GM18951 (cell line): ENCODE data around the gene RNF126.
A peak's percentile ranks its signal among the peaks of the same experiment; 100 is the strongest.
"Not testable (repeated sequence)": the region's sequence is repeated elsewhere in the genome, so short reads cannot be mapped to it uniquely, and the experiment has no call there.

Source experiments
- POLR2A ChIP-seq: IDR thresholded peaks from 4 replicates; pipeline ENCODE4 v1.6.1; 2011; ENCODE audit warnings: mild to moderate bottlenecking; ENCODE audit not compliant: insufficient read length, insufficient read depth; ENCODE audit errors: extremely low read depth
- in situ Hi-C: fragments of 300-500 bp; cut with MboI; formaldehyde crosslinking; loops from one replicate; pipeline ENCODE4 v1.12.0; 2022; ENCODE audit warnings: low sequenced_read_pairs, mixed read lengths, inconsistent platforms; ENCODE audit not compliant: unreplicated experiment

The RNF126 gene

GRCh38 chr19:641702-642101, 21.3 kb downstream of the RNF126 start:
- in situ Hi-C loops: no loop called here
- no peak for TF ChIP-seq POLR2A

DNA sequence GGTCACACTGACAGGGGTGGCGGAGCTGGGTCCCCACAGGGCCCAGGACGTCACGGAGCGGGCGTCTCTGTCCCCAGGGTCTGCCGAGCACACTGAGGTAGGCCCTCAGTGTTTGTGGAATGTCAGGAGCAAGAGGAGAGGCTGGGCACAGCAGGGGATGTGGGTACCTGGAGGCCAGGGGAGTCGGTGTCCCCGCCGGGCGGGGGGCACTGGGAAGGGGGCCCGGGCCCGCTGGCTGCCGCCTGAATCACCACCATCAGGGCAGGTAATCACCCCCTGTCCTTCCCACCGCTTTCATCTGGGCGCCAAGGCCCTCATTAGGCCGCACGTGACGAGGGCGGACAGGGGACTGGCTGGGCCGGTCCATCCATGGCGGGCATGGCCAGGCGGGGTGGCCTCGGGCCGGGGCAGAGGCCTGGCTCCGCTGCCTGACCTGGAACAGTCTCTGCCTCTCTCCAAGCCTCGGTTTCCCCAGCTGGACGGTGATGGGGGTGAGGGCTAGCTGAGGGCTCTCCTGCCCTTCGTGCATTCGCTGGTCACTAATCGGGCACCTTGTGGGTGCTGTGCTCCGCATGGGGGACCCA, 22.3 kb downstream of the RNF126 start:
- no peak for TF ChIP-seq POLR2A
- in situ Hi-C loops: no loop called here

DNA sequence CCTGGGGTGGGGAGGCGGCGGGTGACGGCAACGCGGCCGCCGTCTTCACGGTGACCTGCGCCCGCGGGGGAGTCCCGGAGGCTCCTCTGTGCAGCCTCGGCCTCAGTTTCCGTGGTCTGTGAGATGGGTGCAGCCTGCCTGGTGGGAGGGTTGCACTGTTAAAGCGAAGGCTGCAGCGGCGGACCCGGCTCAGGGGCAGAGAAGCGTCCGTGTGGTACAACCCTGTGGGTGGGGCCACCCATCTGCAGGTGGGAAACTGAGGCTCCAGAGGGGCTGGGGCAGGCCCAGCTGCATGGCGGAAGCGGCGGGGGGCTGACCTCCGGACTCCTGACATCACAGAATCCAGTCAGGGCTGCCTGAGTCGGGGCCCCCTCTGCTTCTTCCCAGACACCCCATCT, 22.9 kb downstream of the RNF126 start:
- no peak for TF ChIP-seq POLR2A
- in situ Hi-C loops: no loop called here

DNA sequence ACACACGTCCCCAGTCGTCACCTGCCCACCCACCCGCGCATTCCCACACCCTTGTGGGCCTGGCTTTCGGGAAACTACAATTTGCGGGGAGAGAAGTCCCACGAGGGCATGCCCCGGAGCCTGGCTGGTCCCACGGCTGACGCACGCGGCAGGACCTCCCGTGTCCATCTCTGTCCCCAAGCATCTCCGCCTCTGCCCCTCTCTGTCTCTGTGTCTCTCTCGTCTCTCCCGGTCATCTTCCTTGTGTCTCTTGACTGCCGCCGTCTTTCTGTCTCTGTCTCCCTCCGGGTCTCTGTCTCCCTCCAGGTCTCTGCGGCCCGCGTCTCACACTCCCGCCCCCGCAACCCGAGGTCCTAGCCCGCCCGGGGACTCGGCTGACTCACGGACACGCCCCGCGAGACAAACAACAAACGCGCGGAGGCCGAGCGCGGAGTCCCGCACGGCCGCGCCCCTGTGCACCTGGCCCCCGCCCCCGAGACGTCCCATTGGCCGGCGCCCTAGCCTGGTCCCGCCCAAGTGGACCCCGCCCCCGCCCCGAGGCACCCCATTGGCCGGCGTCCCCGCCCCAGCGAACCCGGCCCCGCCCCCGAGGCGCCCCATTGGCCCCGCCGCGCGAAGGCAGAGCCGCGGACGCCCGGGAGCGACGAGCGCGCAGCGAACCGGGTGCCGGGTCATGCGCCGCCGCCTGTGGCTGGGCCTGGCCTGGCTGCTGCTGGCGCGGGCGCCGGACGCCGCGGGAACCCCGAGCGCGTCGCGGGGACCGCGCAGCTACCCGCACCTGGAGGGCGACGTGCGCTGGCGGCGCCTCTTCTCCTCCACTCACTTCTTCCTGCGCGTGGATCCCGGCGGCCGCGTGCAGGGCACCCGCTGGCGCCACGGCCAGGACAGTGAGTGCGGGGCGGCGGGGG, 23.5 kb downstream of the RNF126 start, which contains the start of gene FGF22:
Gene FGF22 (plus strand): TSS at position 627 of the 908 bp plus-strand sequence. CDS start 47 bp downstream, at position 674.
- no peak for TF ChIP-seq POLR2A
- in situ Hi-C loops: no loop called here

DNA sequence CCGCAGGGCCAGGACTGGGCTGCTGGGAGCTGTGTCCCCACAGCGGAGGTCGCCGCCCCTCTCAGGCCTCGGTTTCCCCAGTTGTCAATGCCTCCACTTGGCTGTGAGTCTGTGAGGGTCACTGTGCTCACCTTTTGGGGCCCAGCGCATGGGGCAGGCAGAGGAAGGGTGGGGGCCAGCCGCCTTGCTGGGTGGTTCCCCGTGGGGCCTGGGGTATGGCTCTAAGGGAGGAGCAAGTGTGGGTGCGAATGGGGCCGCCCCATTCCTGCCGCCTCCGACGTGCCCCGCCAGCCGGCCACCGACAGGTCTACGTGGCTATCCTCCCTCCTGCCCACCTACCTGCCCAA, 24.1 kb downstream of the RNF126 start:
- no peak for TF ChIP-seq POLR2A

GRCh38 chr19:634975-635652, 27.9 kb downstream of the RNF126 start:
- no peak for TF ChIP-seq POLR2A
- in situ Hi-C loops: no loop called here

More for the DNA sequence above, 24.1 kb downstream of the RNF126 start:
- in situ Hi-C loops: no loop called here

GRCh38 chr19:633786-634639, 29.0 kb downstream of the RNF126 start:
- in situ Hi-C loops: no loop called here
- no peak for TF ChIP-seq POLR2A

GRCh38 chr19:633068-633785, 29.8 kb downstream of the RNF126 start, which contains the start of gene POLRMT:
TSS of gene POLRMT (minus strand) at chr19:633537. CDS start at chr19:633512, 25 bp downstream.
- in situ Hi-C loops: no loop called here
- peak; percentile 68 for TF ChIP-seq POLR2A

DNA sequence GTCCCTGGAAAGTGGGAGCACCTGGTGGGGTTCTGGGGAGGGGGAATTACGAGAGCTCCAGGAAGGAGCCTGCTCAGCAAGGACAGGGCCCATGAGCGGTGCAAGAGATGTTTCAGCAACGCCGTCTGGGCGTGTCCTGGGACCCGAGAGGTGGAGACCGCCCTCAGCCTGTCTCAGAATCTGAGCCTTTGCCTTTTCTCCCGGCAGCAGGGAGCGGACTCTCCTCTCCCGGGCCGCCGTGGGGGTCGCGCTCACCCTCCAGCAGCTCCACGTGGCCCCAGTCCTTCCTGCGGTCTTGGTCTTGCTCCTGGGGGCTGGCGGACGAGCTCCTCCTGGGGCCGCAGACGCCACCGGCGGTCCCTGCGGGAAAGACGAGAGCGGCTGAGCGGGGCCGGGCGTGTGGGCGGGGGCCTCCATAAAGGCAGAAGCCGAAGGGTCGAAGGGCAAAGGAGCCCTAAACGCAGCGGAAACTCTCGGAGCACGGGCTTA, 30.4 kb downstream of the RNF126 start:
- no peak for TF ChIP-seq POLR2A
- in situ Hi-C loops: no loop called here

- TF ChIP-seq POLR2A: no peak
- in situ Hi-C loops: no loop called here
Observed at GRCh38 chr19:629961-630714, 32.9 kb downstream of the RNF126 start.

- in situ Hi-C loops: not testable (repeated sequence)
Observed at GRCh38 chr19:629515-629914, 33.5 kb downstream of the RNF126 start.
